ENCODE results near the gene AMN.

Gene AMN

GRCh38 chr14:102965282-102965681, 42.8 kb downstream of the AMN start:
- in situ Hi-C loops (cut with MboI; ENCODE audit: low sequenced_read_pairs): no loop called here

- in situ Hi-C loops (cut with MboI; ENCODE audit: low sequenced_read_pairs): no loop called here
Observed at GRCh38 chr14:102965971-102966655, 43.6 kb downstream of the AMN start.

- in situ Hi-C loops (cut with MboI; ENCODE audit: low sequenced_read_pairs): no loop called here
Observed at GRCh38 chr14:102966681-102967505, 44.4 kb downstream of the AMN start.

- in situ Hi-C loops (cut with MboI; ENCODE audit: low sequenced_read_pairs): no loop called here
Observed at GRCh38 chr14:102967506-102967795, 45.0 kb downstream of the AMN start.

GRCh38 chr14:102968306-102968705, 45.8 kb downstream of the AMN start:
- in situ Hi-C loops (cut with MboI; ENCODE audit: low sequenced_read_pairs): no loop called here

GRCh38 chr14:102969060-102969791, 46.8 kb downstream of the AMN start:
- in situ Hi-C loops (cut with MboI; ENCODE audit: low sequenced_read_pairs): no loop called here

GRCh38 chr14:102969901-102970300, 47.4 kb downstream of the AMN start:
- in situ Hi-C loops (cut with MboI; ENCODE audit: low sequenced_read_pairs): no loop called here

GRCh38 chr14:102970496-102970895, 48.0 kb downstream of the AMN start:
- in situ Hi-C loops (cut with MboI; ENCODE audit: low sequenced_read_pairs): no loop called here

- in situ Hi-C loops (cut with MboI; ENCODE audit: low sequenced_read_pairs): no loop called here
Observed at GRCh38 chr14:102971314-102971713, 48.9 kb downstream of the AMN start.

- in situ Hi-C loops (cut with MboI; ENCODE audit: low sequenced_read_pairs): no loop called here
Observed at GRCh38 chr14:102971836-102972606, 49.6 kb downstream of the AMN start.

- in situ Hi-C loops (cut with MboI; ENCODE audit: low sequenced_read_pairs): no loop called here
Observed at GRCh38 chr14:102973706-102974285, 51.3 kb downstream of the AMN start.

GRCh38 chr14:102975662-102976061, 53.2 kb downstream of the AMN start:
- in situ Hi-C loops (cut with MboI; ENCODE audit: low sequenced_read_pairs): no loop called here

- in situ Hi-C loops (cut with MboI; ENCODE audit: low sequenced_read_pairs): no loop called here
Observed at GRCh38 chr14:102977475-102977874, 55.0 kb downstream of the AMN start.

- in situ Hi-C loops (cut with MboI; ENCODE audit: low sequenced_read_pairs): no loop called here
Observed at GRCh38 chr14:102979406-102979805, 56.9 kb downstream of the AMN start.

- in situ Hi-C loops (cut with MboI; ENCODE audit: low sequenced_read_pairs): no loop called here
Observed at GRCh38 chr14:102980409-102980810, 57.9 kb downstream of the AMN start.
